HepG2 (cell line): ENCODE measurements around the gene FTL. TPM values are rescaled to one million over a fixed set of nuclear protein-coding genes. Genes with fewer than 3 reads are reported as not detected.

ENCODE experiments used
- GABPB1 ChIP-seq: IDR thresholded peaks from 2 replicates; pipeline ENCODE4 v1.6.1; 2016; ENCODE audit warnings: mild to moderate bottlenecking, missing genetic modification reagents, moderate library complexity, missing compliant biosample characterization
- KLF12 ChIP-seq: sonication (generic); formaldehyde crosslinking; IDR thresholded peaks from 2 replicates; pipeline ENCODE4 v1.4.0; 2020; ENCODE audit warnings: missing genetic modification reagents, borderline replicate concordance
- KMT2A ChIP-seq: sonication (generic); formaldehyde crosslinking; IDR thresholded peaks from 2 replicates; pipeline ENCODE4 v1.4.0; 2020; ENCODE audit warnings: missing genetic modification reagents
- MAFK ChIP-seq, 2 experiments: IDR thresholded peaks in 1 of 2; conservative IDR thresholded peaks in 1 of 2; 2 replicates each; pipeline ENCODE4 v1.6.1; 2011; ENCODE audit warnings: improper control_type of control experiment in 2 of 2, low read length in 2 of 2
- MTA1 ChIP-seq: sonication (generic); formaldehyde crosslinking; IDR thresholded peaks from 2 replicates; pipeline ENCODE4 v1.4.0; 2020; ENCODE audit warnings: missing genetic modification reagents, mild to moderate bottlenecking, borderline replicate concordance
- NPAS2 ChIP-seq: sonication (generic); formaldehyde crosslinking; IDR thresholded peaks from 2 replicates; pipeline ENCODE4 v1.8.0; 2022; ENCODE audit warnings: mild to moderate bottlenecking, missing genetic modification reagents, borderline replicate concordance
- PATZ1 ChIP-seq: sonication (generic); formaldehyde crosslinking; IDR thresholded peaks from 2 replicates; pipeline ENCODE4 v1.4.0; 2020; ENCODE audit warnings: missing genetic modification reagents
- U2AF1 ChIP-seq: fragments of 200-400 bp; formaldehyde crosslinking; optimal IDR thresholded peaks from 2 replicates; pipeline ENCODE3; 2017; ENCODE audit warnings: mild to moderate bottlenecking, low read depth, low read length
- ZNF550 ChIP-seq: sonication (generic); formaldehyde crosslinking; IDR thresholded peaks from 2 replicates; pipeline ENCODE4 v1.4.0; 2020; ENCODE audit warnings: mild to moderate bottlenecking, missing genetic modification reagents, borderline replicate concordance
- ZNF589 ChIP-seq: sonication (generic); formaldehyde crosslinking; conservative IDR thresholded peaks from 2 replicates; pipeline ENCODE4 v1.8.0; 2022; ENCODE audit warnings: mild to moderate bottlenecking, moderate library complexity, missing genetic modification reagents
- polyA plus RNA-seq, 8 experiments: library from polyadenylated mRNA; depleted of rRNA in 3 of 8; stranded (reverse) in 7 of 8; unstranded in 1 of 8; fragments of >200 nt; fragmentation: Illumina TruSeq in 4 of 8; extraction: Trizol in 4 of 8; gene quantifications; 2 replicates each; pipeline versions ENCODE4 v1.2.1 to v1.2.3, GENCODE V29; 2011 to 2016; ENCODE audit warnings: low read depth in 4 of 8, missing spikeins in 1 of 8, mixed read lengths in 1 of 8; ENCODE audit not compliant: insufficient read depth in 1 of 8
- total RNA-seq, 5 experiments: library from RNA; depleted of rRNA; stranded (reverse); fragments of >200 nt; fragmentation: Illumina TruSeq; extraction: Trizol; gene quantifications; 2 replicates each; pipeline ENCODE4 v1.2.3, GENCODE V29; 2016; ENCODE audit warnings: low read depth in 1 of 5
- TF ChIP-seq, protein P1 (sequence below): sonication (generic); formaldehyde crosslinking; IDR thresholded peaks from 2 replicates; pipeline ENCODE4 v1.5.0; 2020; ENCODE audit warnings: mild to moderate bottlenecking, missing genetic modification reagents
- TF ChIP-seq, protein P2 (sequence below): sonication (generic); formaldehyde crosslinking; IDR thresholded peaks from 2 replicates; pipeline ENCODE4 v1.4.0; 2020; ENCODE audit warnings: missing genetic modification reagents
- TF ChIP-seq, protein P3 (sequence below): sonication (generic); formaldehyde crosslinking; IDR thresholded peaks from 2 replicates; pipeline ENCODE4 v1.4.0; 2020; ENCODE audit warnings: mild to moderate bottlenecking, missing genetic modification reagents
- TF ChIP-seq, protein P4 (sequence below): IDR thresholded peaks from 2 replicates; pipeline ENCODE4 v1.6.1; 2016; ENCODE audit warnings: low read depth, control low read depth

Gene FTL
- total and polyA plus RNA-seq, 2 of the 13 experiments (the other 11 are each of a cell fraction or from before 2014, with no cell fraction given), result 2,721 to 8,800 TPM

DNA sequence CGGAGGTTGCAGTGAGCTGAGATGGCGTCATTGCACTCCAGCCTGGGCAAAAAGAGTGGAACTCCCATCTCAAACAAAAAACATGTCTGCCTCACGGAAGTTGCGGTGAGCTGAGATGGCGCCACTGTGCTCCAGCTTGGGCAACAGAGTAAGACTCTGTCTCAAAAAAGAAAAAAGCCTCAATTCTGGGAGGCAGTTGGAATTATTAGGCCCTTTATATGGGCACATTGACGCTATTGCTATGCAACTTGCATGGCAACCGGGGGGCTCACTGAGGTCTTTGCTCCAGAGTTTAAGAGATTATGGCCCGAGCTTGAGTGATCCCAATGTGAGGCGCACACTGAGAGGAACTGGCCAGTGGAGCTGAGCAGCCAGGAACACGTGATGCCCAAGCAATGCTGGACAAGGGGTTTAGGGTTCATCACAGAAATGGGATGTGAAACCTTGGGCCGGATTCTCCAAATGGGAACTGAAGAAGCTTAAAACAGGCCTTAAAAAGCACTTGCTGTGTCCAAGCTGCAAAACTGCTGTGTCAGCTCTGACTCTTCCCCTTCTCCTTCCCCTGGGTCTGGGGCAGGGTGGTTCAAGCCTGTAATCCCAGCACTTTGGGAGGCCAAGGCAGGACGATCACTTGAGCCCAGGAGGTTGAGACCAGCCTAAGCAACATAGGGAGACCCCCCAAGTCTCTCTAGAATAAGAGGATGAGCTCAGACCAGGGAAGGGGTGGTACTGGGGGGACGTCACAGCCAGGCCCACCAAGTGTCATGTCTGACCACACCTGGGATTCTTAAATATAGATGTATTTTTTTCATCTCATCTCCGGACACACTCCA, 2.5 kb downstream of the FTL start (continued):
- TF ChIP-seq, protein P1, sequence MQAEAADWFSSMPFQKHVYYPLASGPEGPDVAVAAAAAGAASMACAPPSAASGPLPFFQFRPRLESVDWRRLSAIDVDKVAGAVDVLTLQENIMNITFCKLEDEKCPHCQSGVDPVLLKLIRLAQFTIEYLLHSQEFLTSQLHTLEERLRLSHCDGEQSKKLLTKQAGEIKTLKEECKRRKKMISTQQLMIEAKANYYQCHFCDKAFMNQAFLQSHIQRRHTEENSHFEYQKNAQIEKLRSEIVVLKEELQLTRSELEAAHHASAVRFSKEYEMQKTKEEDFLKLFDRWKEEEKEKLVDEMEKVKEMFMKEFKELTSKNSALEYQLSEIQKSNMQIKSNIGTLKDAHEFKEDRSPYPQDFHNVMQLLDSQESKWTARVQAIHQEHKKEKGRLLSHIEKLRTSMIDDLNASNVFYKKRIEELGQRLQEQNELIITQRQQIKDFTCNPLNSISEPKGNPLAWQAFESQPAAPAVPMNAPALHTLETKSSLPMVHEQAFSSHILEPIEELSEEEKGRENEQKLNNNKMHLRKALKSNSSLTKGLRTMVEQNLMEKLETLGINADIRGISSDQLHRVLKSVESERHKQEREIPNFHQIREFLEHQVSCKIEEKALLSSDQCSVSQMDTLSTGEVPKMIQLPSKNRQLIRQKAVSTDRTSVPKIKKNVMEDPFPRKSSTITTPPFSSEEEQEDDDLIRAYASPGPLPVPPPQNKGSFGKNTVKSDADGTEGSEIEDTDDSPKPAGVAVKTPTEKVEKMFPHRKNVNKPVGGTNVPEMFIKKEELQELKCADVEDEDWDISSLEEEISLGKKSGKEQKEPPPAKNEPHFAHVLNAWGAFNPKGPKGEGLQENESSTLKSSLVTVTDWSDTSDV (CRISPR knock-in tag), result no peak
- TF ChIP-seq ZNF550 (CRISPR knock-in tag) (peak; percentile 86; the same call in 1 of the 2 replicates), MAFK (conservative IDR thresholded peaks at IDR 0.05 in 1 of 2, IDR thresholded peaks at IDR 0.05 in 1 of 2; ENCODE audit: low read length in 2 of 2) (peak; percentile 98 to 99), KLF12 (CRISPR knock-in tag) (no peak), ZNF589 (CRISPR knock-in tag) (no peak; the same call in none of the 2 replicates), MTA1 (CRISPR knock-in tag) (no peak), GABPB1 (CRISPR knock-in tag) (peak; percentile 42), NPAS2 (CRISPR knock-in tag) (no peak), PATZ1 (CRISPR knock-in tag) (no peak; the same call in 1 of the 2 replicates), KMT2A (CRISPR knock-in tag) (no peak; the same call in 1 of the 2 replicates), U2AF1 (no peak)
- TF ChIP-seq, protein P2, sequence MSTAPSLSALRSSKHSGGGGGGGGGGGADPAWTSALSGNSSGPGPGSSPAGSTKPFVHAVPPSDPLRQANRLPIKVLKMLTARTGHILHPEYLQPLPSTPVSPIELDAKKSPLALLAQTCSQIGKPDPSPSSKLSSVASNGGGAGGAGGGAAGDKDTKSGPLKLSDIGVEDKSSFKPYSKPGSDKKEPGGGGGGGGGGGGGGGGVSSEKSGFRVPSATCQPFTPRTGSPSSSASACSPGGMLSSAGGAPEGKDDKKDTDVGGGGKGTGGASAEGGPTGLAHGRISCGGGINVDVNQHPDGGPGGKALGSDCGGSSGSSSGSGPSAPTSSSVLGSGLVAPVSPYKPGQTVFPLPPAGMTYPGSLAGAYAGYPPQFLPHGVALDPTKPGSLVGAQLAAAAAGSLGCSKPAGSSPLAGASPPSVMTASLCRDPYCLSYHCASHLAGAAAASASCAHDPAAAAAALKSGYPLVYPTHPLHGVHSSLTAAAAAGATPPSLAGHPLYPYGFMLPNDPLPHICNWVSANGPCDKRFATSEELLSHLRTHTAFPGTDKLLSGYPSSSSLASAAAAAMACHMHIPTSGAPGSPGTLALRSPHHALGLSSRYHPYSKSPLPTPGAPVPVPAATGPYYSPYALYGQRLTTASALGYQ, result peak; percentile 69; the same call in 1 of the 2 replicates
- TF ChIP-seq, protein P3, sequence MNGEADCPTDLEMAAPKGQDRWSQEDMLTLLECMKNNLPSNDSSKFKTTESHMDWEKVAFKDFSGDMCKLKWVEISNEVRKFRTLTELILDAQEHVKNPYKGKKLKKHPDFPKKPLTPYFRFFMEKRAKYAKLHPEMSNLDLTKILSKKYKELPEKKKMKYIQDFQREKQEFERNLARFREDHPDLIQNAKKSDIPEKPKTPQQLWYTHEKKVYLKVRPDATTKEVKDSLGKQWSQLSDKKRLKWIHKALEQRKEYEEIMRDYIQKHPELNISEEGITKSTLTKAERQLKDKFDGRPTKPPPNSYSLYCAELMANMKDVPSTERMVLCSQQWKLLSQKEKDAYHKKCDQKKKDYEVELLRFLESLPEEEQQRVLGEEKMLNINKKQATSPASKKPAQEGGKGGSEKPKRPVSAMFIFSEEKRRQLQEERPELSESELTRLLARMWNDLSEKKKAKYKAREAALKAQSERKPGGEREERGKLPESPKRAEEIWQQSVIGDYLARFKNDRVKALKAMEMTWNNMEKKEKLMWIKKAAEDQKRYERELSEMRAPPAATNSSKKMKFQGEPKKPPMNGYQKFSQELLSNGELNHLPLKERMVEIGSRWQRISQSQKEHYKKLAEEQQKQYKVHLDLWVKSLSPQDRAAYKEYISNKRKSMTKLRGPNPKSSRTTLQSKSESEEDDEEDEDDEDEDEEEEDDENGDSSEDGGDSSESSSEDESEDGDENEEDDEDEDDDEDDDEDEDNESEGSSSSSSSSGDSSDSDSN, result peak; percentile 26; the same call in 1 of the 2 replicates
- TF ChIP-seq, protein P4, sequence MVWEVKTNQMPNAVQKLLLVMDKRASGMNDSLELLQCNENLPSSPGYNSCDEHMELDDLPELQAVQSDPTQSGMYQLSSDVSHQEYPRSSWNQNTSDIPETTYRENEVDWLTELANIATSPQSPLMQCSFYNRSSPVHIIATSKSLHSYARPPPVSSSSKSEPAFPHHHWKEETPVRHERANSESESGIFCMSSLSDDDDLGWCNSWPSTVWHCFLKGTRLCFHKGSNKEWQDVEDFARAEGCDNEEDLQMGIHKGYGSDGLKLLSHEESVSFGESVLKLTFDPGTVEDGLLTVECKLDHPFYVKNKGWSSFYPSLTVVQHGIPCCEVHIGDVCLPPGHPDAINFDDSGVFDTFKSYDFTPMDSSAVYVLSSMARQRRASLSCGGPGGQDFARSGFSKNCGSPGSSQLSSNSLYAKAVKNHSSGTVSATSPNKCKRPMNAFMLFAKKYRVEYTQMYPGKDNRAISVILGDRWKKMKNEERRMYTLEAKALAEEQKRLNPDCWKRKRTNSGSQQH (CRISPR knock-in tag), result no peak
